Right lobe of liver (tissue), 6 donors: ENCODE measurements around the gene DDX47. TPM values are rescaled to one million over a fixed set of nuclear protein-coding genes. Genes with fewer than 3 reads are reported as not detected.
"Not testable (repeated sequence)": the region's sequence is repeated elsewhere in the genome, so short reads cannot be mapped to it uniquely, and the experiment has no call there.

Source experiments
- ATAC-seq, 4 donors: fragments of 200-7000 bp; cut with Tn5 transposase; one replicate each; pipeline ENCODE4 v1.9.1; 2020; ENCODE audit warnings: mild to moderate bottlenecking in 4 of 4, moderate library complexity in 4 of 4
- DNase-seq, 3 donors: peaks; one replicate each; pipeline ENCODE4 v3.0.0-alpha.2; 2020
- H3K27ac ChIP-seq, 3 donors: fragments of 200-600 bp; one replicate each; pipeline ENCODE4 v1.8.0; 2022
- H3K27me3 ChIP-seq, 2 donors: fragments of 200-600 bp; one replicate each; pipeline ENCODE4 v1.8.0; 2022
- H3K36me3 ChIP-seq, 4 donors: fragments of 200-600 bp; sonication (generic) in 1 of 4; one replicate each; pipeline versions ENCODE4 v1.5.1 to v1.8.0; 2017 to 2022; ENCODE audit warnings: control low read depth in 1 of 4
- H3K4me1 ChIP-seq, 4 donors: fragments of 200-600 bp; sonication (generic) in 1 of 4; one replicate each; pipeline versions ENCODE4 v1.5.1 to v1.8.0; 2017 to 2022; ENCODE audit warnings: control low read depth in 1 of 4
- H3K4me3 ChIP-seq, 3 donors: fragments of 200-600 bp; one replicate each; pipeline ENCODE4 v1.8.0; 2022
- H3K9me3 ChIP-seq, 4 donors: fragments of 200-600 bp; sonication (generic) in 1 of 4; one replicate each; pipeline versions ENCODE4 v1.5.1 to v1.8.0; 2017 to 2022; ENCODE audit warnings: control low read depth in 1 of 4
- CTCF ChIP-seq, 4 donors: fragments of 200-600 bp in 3 of 4; fragments of 450-650 bp in 1 of 4; IDR thresholded peaks; one replicate each; pipeline versions ENCODE4 v1.5.1 to v1.8.0; 2016 to 2022; ENCODE audit warnings: antibody characterized with exemption in 4 of 4, mild to moderate bottlenecking in 2 of 4
- POLR2A ChIP-seq: fragments of 450-650 bp; IDR thresholded peaks from one replicate; pipeline ENCODE4 v1.6.1; 2017; ENCODE audit warnings: antibody characterized with exemption, mild to moderate bottlenecking
- WGBS: methylation state at CpG from one replicate; pipeline ENCODE4 v1.1.6; 2018; ENCODE audit warnings: low coverage, low lambda C conversion rate; ENCODE audit not compliant: insufficient coverage; ENCODE audit errors: missing lambda C conversion rate; 5-methylcytosine and 5-hydroxymethylcytosine counted together
- intact Hi-C, 2 donors: fragments of 100-400 bp; cut with DNase I; formaldehyde crosslinking; loops; one replicate each; pipeline versions ENCODE4 v1.11.2 to v1.14.1; 2022
- microRNA counts: library from miRNA; unstranded; fragments of <30 nt; microRNA quantifications from one replicate; lab custom pipeline; 2016
- microRNA-seq, 2 donors: library from miRNA; unstranded; fragments of <30 nt; microRNA quantifications; one replicate each; pipeline ENCODE4, GENCODE V29; 2019 to 2020
- small RNA-seq, 2 experiments: library from RNA; depleted of rRNA; stranded (forward); fragments of <200 nt; gene quantifications; one replicate each; pipeline ENCODE3, GENCODE V24; 2016
- total RNA-seq, 6 experiments: library from RNA; depleted of rRNA in 2 of 6; stranded (reverse); fragments of >200 nt in 2 of 6; fragmentation: NEBNext Ultra II Directional in 3 of 6; extraction: Animal tissue kit (Norgen Biotek cat#: 25700) in 3 of 6; gene quantifications; one replicate each; pipeline versions ENCODE4 v1.1.0 to v1.2.4, GENCODE V29; 2016 to 2023
- donor health status: DM: no; HTN: yes; CAD: no.
- donor health status: DM: no; HTN: no; CAD: no.
- donor health status: DM: no; HTN: no; CAD: no.
- donor health status: DM: no; HTN: yes; CAD: no.
- donor health status: DM: no; HTN: yes; CAD: no.

DDX47 gene
- total RNA-seq, 6 experiments from 2014 or later = 23.8 to 30.2 (median 25.3) TPM

GRCh38 chr12:12872934-12873275, 59.8 kb downstream of the DDX47 start:
- Histone ChIP-seq H3K27ac (no peak overlapping the region), H3K4me3 (no peak overlapping the region), H3K27me3 (no peaks in the 10 kb centered on the region), H3K36me3 (no peaks in the 10 kb centered on the region), H3K9me3 (no peaks in the 10 kb centered on the region), H3K4me1 (no peaks in the 10 kb centered on the region)
- no peak for DNase-seq
- TF ChIP-seq CTCF (IDR thresholded peaks at IDR 0.05) (no peak), POLR2A (no peak)
- 90% methylated on average over 2 of the region's 2 CpGs for WGBS
- ATAC-seq = no peak
- intact Hi-C loops = no loop called here

GRCh38 chr12:12874029-12874428, 60.9 kb downstream of the DDX47 start:
- no peaks in the 10 kb centered on the region for H3K9me3 ChIP-seq
- WGBS = 80% methylated on average over 1 of the region's 1 CpG
- no peak for ATAC-seq
- DNase-seq = no peak
- no peak overlapping the region for H3K4me3 ChIP-seq
- TF ChIP-seq CTCF (IDR thresholded peaks at IDR 0.05) (no peak), POLR2A (no peak)
- no peaks in the 10 kb centered on the region for H3K36me3 ChIP-seq
- no peaks in the 10 kb centered on the region for H3K4me1 ChIP-seq
- no peak overlapping the region for H3K27ac ChIP-seq
- intact Hi-C loops = no loop called here
- no peaks in the 10 kb centered on the region for H3K27me3 ChIP-seq

- H3K27ac ChIP-seq, DNase-seq, ATAC-seq, H3K36me3 ChIP-seq, H3K4me1 ChIP-seq, H3K4me3 ChIP-seq, H3K27me3 ChIP-seq, intact Hi-C loops, H3K9me3 ChIP-seq: not testable (repeated sequence)
- 84% methylated on average over 3 of the region's 10 CpGs for WGBS
Observed at GRCh38 chr12:12875301-12875700, 62.2 kb downstream of the DDX47 start.

- TF ChIP-seq CTCF (IDR thresholded peaks at IDR 0.05) (no peak), POLR2A (no peak)
- Histone ChIP-seq H3K4me1 (no peaks in the 10 kb centered on the region), H3K27me3 (no peaks in the 10 kb centered on the region), H3K27ac (no peak overlapping the region), H3K4me3 (no peak overlapping the region), H3K36me3 (no peaks in the 10 kb centered on the region), H3K9me3 (no peaks in the 10 kb centered on the region)
- WGBS = 83% methylated on average over 5 of the region's 5 CpGs
- no peak for ATAC-seq
- DNase-seq = no peak
- intact Hi-C loops = no loop called here
Observed at GRCh38 chr12:12877153-12877768, 64.1 kb downstream of the DDX47 start.

- H3K36me3 ChIP-seq = no peaks in the 10 kb centered on the region
- ATAC-seq (no peak), DNase-seq (no peak)
- H3K4me3 ChIP-seq = no peak overlapping the region
- 82% methylated on average over 5 of the region's 9 CpGs for WGBS
- no peaks in the 10 kb centered on the region for H3K4me1 ChIP-seq
- no peaks in the 10 kb centered on the region for H3K9me3 ChIP-seq
- no peaks in the 10 kb centered on the region for H3K27me3 ChIP-seq
- TF ChIP-seq CTCF (IDR thresholded peaks at IDR 0.05) (no peak), POLR2A (no peak)
- no peak overlapping the region for H3K27ac ChIP-seq
- intact Hi-C loops = no loop called here
Observed at GRCh38 chr12:12877781-12878455, 64.8 kb downstream of the DDX47 start.

MicroRNAs within 50 kb of the gene (microRNA counts, 767-probe panel; counts per million panel counts)
- 237 counts per million for microRNA hsa-miR-613 (lab: Ali Mortazavi, UCI)

Small RNA genes within 50 kb of the gene (microRNA-seq; reads per million reads assigned to microRNA genes)
- gene MIR613 = 0 reads per million in 2 donors

Small RNA genes within 50 kb of the gene (small RNA-seq; reads per million reads assigned to genes)
- gene AC007215.1 (0 reads per million in 2 experiments), gene MIR613 (0 reads per million in 2 experiments)

Other genes with a start within 250 kb of the DDX47 start
- 10 to 100 TPM; 24.3 to 28.5 (median 26.8) TPM for gene CREBL2, start 201.5 kb upstream of the DDX47 start, total RNA-seq
- gene GPR19, start 117.2 kb upstream of the DDX47 start, total RNA-seq = under 1 TPM in 1 of 6 experiments, not detected in 5; 0.11 TPM
- gene CDKN1B, start 96.0 kb upstream of the DDX47 start, total RNA-seq = 10 to 100 TPM; 18.3 to 28.6 (median 24.5) TPM
- gene APOLD1, start 27.7 kb upstream of the DDX47 start, total RNA-seq = 1 to 10 TPM in 4 of 6 experiments, under 1 TPM in 2; 0.27 to 5.6 (median 1.2) TPM
- under 1 TPM; 0.35 to 0.80 (median 0.44) TPM for gene GPRC5A, start 78.2 kb downstream of the DDX47 start, total RNA-seq
- not detected for gene GPRC5D, start 138.8 kb downstream of the DDX47 start, total RNA-seq
- gene HEBP1, start 186.9 kb downstream of the DDX47 start, total RNA-seq = 100 to 1,000 TPM in 1 of 6 experiments, 10 to 100 TPM in 5; 45.8 to 100 (median 68.9) TPM
- gene FAM234B, start 231.0 kb downstream of the DDX47 start, total RNA-seq = 1 to 10 TPM; 2.9 to 4.8 (median 3.2) TPM